ENCODE results near the gene AKAP8L. TPM values are rescaled to one million over a fixed set of nuclear protein-coding genes. Genes with fewer than 3 reads are reported as not detected.
"Not testable (repeated sequence)": the region's sequence is repeated elsewhere in the genome, so short reads cannot be mapped to it uniquely, and the experiment has no call there.

The AKAP8L gene
- total RNA-seq, 1 donor from 2014 or later = 76.7 TPM

GRCh38 chr19:15398501-15399233, 20.1 kb downstream of the AKAP8L start:
- ATAC-seq = no peak
- no peak for DNase-seq (ENCODE audit: missing footprints)

GRCh38 chr19:15397782-15398181, 21.0 kb downstream of the AKAP8L start:
- DNase-seq (ENCODE audit: missing footprints) (no peak), ATAC-seq (no peak)
- intact Hi-C loops (cut with DNase I) = no loop called here

More at GRCh38 chr19:15398501-15399233, 20.1 kb downstream of the AKAP8L start:
- intact Hi-C loops (cut with DNase I) = no loop called here

DNA sequence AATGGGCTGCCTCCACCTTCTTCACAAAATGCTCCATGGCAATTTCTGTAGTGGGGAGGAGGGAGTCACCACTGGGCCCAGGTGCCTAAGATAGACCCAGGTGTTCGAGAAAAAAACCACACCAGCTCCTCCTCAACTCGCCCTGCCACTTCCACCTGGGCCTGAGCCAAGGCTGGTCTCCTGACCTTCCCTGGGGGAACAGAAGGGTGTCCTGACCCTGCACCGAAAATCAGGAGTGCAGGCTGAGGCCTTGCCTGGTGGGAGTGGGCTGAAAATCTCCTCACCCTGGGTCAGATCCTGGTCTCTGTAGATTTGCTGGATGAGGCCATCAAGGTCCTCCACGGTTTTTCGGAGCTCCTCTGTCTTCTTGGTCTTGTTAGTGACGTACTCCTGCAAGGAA, 21.6 kb downstream of the AKAP8L start:
- intact Hi-C loops (cut with DNase I) = no loop called here
- ATAC-seq = no peak
- DNase-seq (ENCODE audit: missing footprints) = no peak

- DNase-seq (ENCODE audit: missing footprints) = no peak
Measured at GRCh38 chr19:15396436-15396835, 22.4 kb downstream of the AKAP8L start.

GRCh38 chr19:15395251-15395650, 23.5 kb downstream of the AKAP8L start:
- intact Hi-C loops (cut with DNase I); DNase-seq (ENCODE audit: missing footprints); ATAC-seq: not testable (repeated sequence)

More at GRCh38 chr19:15396436-15396835, 22.4 kb downstream of the AKAP8L start:
- intact Hi-C loops (cut with DNase I) = no loop called here
- ATAC-seq = no peak

DNA sequence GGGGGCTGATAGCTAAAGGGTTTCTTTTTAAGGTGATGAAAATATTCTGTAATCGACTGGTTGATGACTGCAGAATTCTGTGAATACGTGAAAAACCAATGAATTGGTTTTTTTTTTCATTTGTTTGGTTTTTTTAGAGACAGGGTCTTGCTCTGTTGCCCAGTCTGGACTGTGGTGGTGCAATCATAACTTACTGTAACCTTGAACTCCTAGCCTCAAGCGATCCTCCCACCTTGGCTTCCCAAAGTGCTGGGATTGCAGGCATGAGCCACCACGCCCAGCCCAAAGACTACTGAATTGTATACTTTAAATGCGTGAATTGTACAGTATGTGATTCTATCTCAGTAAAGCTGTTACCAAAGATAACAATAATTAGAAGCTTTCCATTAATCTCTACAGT, 24.4 kb downstream of the AKAP8L start:
- ATAC-seq = no peak
- intact Hi-C loops (cut with DNase I) = no loop called here

GRCh38 chr19:15393963-15394362, 24.8 kb downstream of the AKAP8L start:
- intact Hi-C loops (cut with DNase I) = no loop called here
- DNase-seq (ENCODE audit: missing footprints) (no peak), ATAC-seq (no peak)

More for the DNA sequence above, 24.4 kb downstream of the AKAP8L start:
- no peak for DNase-seq (ENCODE audit: missing footprints)

DNA sequence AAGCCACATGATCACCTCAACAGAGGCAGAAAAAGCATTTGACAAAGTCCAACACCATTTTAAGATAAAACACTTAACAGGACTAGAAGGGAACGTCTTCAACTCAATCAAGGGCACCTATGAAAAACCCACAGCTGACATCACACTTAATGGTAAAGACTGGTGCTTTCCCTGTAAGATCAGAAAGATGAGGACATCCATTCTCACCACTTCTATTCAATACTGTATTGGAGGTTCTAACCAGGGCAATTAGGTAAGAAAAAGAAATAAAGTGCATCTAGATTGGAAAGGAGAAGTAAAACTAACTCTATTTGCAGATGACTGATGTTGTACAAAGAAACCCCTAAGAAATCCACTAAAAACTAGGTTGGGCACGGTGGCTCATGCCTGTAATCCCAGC, 28.0 kb downstream of the AKAP8L start:
- ATAC-seq (no peak), DNase-seq (ENCODE audit: missing footprints) (no peak)
- intact Hi-C loops (cut with DNase I) = no loop called here

DNA sequence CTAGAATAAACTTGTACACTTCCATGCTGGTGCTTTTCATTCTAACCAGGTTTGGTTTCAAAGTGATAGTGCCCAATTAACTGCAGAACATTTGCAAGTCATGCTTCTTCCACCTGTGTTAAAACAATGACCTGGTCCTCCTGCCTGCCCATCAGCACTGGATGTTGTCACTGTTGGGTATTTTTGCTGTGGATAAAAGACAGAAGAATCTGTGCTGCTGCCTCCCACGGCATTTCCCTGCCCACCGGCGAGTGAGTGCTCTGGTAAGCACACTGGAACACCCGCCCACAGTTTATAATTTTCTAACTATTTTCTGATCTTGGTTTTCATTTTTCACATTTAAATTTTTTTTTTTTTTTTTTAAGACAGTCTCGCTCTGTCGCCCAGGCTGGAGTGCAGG, 36.9 kb downstream of the AKAP8L start:
- DNase-seq (ENCODE audit: missing footprints) (no peak), ATAC-seq (no peak)
- intact Hi-C loops (cut with DNase I) = loop anchor here (5.0 kb wide), 1 partner anchor 35 kb away; the partner anchor contains the start of gene AKAP8L

GRCh38 chr19:15381429-15381828, 37.4 kb downstream of the AKAP8L start:
- no peak for DNase-seq (ENCODE audit: missing footprints)
- ATAC-seq = no peak
- intact Hi-C loops (cut with DNase I) = loop anchor here (5.0 kb wide), 1 partner anchor 36 kb away; the partner anchor contains the start of gene AKAP8L

DNA sequence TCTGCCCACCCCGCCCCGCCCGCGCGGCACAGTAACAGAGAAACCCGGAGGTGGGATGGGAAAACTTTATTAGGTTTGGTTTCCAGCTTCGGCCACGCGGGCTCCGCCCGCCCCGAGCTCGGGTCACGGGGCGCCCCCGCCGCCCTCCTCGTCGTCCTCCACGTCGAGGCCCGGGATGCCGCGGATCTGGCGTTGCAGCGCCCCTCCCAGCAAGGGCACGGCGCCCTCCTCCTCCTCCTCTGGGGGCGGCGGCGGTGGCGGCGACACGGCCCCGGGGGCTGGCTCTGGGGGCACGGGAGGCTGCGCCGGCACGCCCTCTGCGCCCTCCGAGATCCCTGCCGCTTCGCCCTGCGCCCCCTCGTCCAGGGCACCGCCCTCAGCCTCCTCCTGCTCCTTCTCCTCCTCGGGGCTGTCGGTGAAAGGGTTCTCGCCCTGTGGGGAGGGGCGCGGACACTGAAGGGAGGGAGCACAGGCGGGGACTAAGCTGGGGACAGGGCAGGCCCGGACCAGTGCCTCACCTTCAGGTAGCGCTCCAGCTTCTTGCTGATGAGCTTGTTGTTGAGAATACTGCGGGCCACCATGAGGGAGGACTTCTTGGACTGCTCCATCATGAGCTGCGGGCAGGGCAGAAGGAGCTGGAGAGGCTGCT, 38.7 kb downstream of the AKAP8L start:
- ATAC-seq (peak; percentile 20), DNase-seq (ENCODE audit: missing footprints) (no peak)
- intact Hi-C loops (cut with DNase I) = loop anchor here (5.0 to 10.0 kb wide), 5 partner anchors 37 to 205 kb away; partner anchors contain the start of gene AKAP8L

DNA sequence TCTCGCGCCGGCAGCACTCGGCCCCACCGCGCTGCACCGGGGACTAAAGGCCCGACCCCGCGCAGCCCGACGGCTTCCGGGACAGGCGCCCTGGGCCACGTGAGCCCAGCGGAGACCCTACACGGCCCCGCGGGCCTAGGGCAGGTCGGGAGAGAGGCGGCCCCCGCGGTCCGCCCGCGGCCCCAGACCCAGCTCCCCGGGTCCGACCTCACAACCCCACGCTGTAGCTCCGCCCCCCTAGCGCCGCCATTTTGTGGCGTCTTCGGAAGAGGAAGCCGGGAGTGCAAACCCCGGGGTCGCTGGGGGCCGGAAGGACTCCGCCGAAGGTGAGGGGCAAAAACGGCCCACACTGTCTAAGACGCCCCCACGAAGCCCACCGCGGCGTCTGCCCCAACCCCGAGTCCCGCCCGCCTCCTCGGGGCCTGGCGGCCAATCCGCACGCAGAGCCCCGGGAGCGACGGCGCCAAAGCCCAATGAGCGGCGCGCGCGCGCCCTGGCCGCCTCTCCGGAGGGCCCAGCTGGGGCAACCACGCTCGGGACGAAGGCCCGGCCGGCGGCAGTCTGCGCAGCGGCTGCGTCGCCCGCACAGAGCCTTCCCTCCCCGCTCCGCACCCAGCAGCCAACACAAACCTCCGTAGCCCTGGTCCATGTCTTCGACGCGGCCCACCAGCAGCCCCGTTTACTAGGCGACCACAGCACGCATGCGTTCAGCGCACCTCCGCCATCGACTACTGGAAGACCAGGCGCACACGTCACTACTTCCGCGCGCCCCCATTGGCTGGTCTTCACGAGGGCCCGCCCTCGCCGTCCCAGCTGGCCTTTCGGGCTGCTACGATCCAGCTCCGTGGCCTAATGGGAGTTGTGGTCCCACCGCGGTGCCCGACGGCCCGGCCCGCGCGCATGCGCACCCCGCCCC, 39.4 kb downstream of the AKAP8L start, which contains the start of gene AKAP8:
TSS of gene AKAP8 (minus strand) at position 705 of the 916 bp plus-strand sequence. CDS start at position 649, 56 bp downstream.
- ATAC-seq (peak; percentile 97), DNase-seq (ENCODE audit: missing footprints) (peak; percentile 100)
- intact Hi-C loops (cut with DNase I) = loop anchor here (5.0 to 10.0 kb wide), 4 partner anchors 52 to 205 kb away; no protein-coding TSS in a partner anchor

DNA sequence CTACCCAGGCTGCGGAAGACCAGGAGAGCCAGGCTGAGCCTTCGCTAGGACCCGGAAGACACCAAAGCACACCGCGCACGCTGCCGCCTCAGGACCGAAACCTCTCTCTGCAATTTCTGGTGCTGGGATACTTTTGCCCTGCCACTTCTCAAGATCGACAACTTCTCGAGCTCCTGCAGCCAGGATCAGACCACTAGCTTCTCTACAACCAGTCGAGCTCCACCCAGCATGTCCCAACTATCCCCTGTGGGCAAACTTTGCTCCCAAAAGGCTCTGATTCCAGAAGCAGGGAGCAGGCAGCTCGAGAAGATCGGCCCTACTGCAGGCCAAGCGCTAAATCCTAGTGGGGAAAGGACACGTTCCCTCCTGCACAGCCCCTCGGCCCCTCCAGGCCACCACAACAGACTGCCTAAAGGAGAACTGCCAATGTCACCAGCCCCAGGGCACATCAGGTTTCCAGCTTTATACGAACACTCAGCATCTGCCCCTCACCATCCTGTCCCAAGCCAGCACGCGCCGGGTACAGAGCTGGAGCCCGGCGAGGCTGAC, 40.2 kb downstream of the AKAP8L start:
- intact Hi-C loops (cut with DNase I) = loop anchor here (5.0 to 10.0 kb wide), 4 partner anchors 51 to 204 kb away; no protein-coding TSS in a partner anchor
- peak; percentile 84 for DNase-seq (ENCODE audit: missing footprints)
- no peak for ATAC-seq

- DNase-seq (ENCODE audit: missing footprints) (peak; percentile 86), ATAC-seq (peak; percentile 37)
- intact Hi-C loops (cut with DNase I) = loop anchor here (2.0 to 10.0 kb wide), 5 partner anchors 48 to 200 kb away; no protein-coding TSS in a partner anchor
Measured at GRCh38 chr19:15374796-15375440, 43.9 kb downstream of the AKAP8L start.

DNA sequence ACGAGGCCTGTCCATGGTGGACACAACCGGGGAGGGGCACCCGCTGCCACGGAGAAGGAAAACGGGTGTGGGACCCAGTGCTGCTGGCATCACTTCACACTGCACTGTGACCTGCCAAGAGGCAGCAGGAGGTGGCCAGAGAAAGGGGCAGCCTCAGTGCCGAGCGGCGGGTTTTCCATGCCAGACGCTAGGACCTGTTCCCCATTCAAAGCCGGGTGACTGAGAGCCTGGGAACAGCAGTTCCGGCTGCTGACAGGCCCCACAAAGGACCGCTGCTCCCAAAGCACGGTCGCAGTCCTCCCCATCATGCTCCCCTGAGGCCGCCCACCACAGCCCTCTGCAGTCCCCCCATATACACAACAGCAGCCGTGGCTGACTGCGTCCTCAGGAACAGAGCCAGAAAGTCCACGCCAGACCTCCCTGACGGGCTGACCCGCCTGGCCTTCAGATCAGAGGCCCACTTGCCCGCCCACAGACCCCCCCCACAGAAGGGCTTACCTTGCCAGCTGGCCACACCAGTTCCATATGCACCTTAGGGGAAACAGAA, 44.6 kb downstream of the AKAP8L start:
- ATAC-seq = peak; percentile 4
- no peak for DNase-seq (ENCODE audit: missing footprints)
- intact Hi-C loops (cut with DNase I) = loop anchor here (2.0 to 10.0 kb wide), 2 partner anchors 109 to 199 kb away; no protein-coding TSS in a partner anchor

DNA sequence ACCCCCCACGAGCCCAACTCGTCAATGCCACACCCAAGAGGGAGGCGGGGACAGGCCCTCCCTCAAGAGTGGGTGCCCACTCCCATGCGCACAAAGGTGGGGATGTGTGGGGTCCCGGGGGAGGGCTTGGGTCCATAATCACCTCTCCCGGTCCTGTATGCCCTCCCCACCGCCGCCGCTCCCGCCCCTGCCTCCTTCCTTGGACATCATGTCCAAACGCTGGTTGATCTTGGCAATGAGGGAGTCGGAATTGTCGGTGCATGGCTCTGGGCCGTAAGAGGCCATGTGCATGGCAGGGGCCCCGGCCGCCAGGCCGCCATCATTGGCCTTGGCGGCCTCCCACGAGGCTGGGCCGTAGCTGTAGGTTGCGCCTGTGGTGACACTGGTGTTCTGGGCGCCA, 45.1 kb downstream of the AKAP8L start:
- ATAC-seq (no peak), DNase-seq (ENCODE audit: missing footprints) (no peak)
- intact Hi-C loops (cut with DNase I) = loop anchor here (2.0 to 10.0 kb wide), 2 partner anchors 109 to 199 kb away; no protein-coding TSS in a partner anchor

- no peak for ATAC-seq
- no peak for DNase-seq (ENCODE audit: missing footprints)
- intact Hi-C loops (cut with DNase I) = loop anchor here (10.0 kb wide), 1 partner anchor 198 kb away; no protein-coding TSS in a partner anchor
Measured at GRCh38 chr19:15372891-15373301, 45.9 kb downstream of the AKAP8L start.

Measured in Right ventricle myocardium inferior (tissue), 1 donor.